Memory B cell (primary cell): ENCODE data around the gene PIGN.

Source experiments
- ATAC-seq: fragments of 150-1000 bp; cut with Tn5 transposase; 2 replicates; pipeline ENCODE4 v1.10.0; 2021; ENCODE audit warnings: low read depth, mild to moderate bottlenecking, moderate library complexity
- DNase-seq, 2 donors: peaks; one replicate each; pipeline ENCODE4 v3.0.0; 2022; ENCODE audit warnings: low spot score in 2 of 2
- H3K27ac Mint-ChIP-seq: one replicate; pipeline ENCODE4 v1.8.0; 2022; ENCODE audit warnings: mild to moderate bottlenecking, moderate library complexity, mixed read lengths
- H3K27me3 Mint-ChIP-seq: one replicate; pipeline ENCODE4 v1.8.0; 2022; ENCODE audit warnings: mixed read lengths
- H3K36me3 Mint-ChIP-seq: one replicate; pipeline ENCODE4 v1.8.0; 2022; ENCODE audit warnings: mild to moderate bottlenecking, mixed read lengths
- H3K4me1 Mint-ChIP-seq: one replicate; pipeline ENCODE4 v1.8.0; 2022; ENCODE audit warnings: mixed read lengths
- H3K4me3 Mint-ChIP-seq: one replicate; pipeline ENCODE4 v1.8.0; 2022; ENCODE audit warnings: mild to moderate bottlenecking, moderate library complexity, mixed read lengths
- H3K9me3 Mint-ChIP-seq: one replicate; pipeline ENCODE4 v1.8.0; 2022; ENCODE audit warnings: mixed read lengths

Gene PIGN

GRCh38 chr18:62018034-62018758 is 168.7 kb downstream of the PIGN start:
- Mint-ChIP-seq H3K9me3 (peaks cover 2% of the 10 kb centered on the region), H3K27me3 (peaks cover 5% of the 10 kb centered on the region), H3K4me1 (no peaks in the 10 kb centered on the region), H3K27ac (no peak overlapping the region), H3K4me3 (no peak overlapping the region), H3K36me3 (no peaks in the 10 kb centered on the region)
- no peak for ATAC-seq
- DNase-seq = no peak

DNA sequence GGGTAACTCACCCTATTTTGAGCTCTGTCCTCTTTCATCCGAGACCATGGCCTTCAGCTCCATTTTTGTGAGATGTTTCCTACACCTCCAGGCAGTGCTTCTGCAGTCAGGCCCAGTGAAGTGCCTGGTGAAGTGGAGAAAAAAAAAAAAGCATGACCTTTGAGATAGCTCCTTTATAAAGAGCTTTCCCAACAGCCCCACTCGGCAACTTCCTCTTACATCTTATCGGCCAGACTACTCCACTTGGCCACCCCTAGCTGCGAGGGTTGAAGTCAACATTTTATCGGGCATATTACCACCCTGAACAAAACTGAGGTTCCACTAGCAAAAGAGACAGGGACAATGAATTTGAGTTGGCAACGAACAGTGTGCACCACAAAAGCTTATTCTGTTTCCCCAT is 169.2 kb downstream of the PIGN start:
- H3K4me1 Mint-ChIP-seq = no peaks in the 10 kb centered on the region
- H3K9me3 Mint-ChIP-seq = peaks cover 2% of the 10 kb centered on the region
- H3K27me3 Mint-ChIP-seq = peaks cover 5% of the 10 kb centered on the region
- ATAC-seq (no peak), DNase-seq (no peak)
- H3K36me3 Mint-ChIP-seq = no peaks in the 10 kb centered on the region
- no peak overlapping the region for H3K4me3 Mint-ChIP-seq
- H3K27ac Mint-ChIP-seq = no peak overlapping the region

GRCh38 chr18:62011416-62011815 is 175.4 kb downstream of the PIGN start:
- Mint-ChIP-seq H3K36me3 (peaks cover 2% of the 10 kb centered on the region), H3K4me3 (no peak overlapping the region), H3K9me3 (peaks cover 4% of the 10 kb centered on the region), H3K27ac (no peak overlapping the region), H3K4me1 (no peaks in the 10 kb centered on the region), H3K27me3 (peaks cover 13% of the 10 kb centered on the region)
- DNase-seq (no peak), ATAC-seq (no peak)

- peaks cover 3% of the 10 kb centered on the region for H3K36me3 Mint-ChIP-seq
- no peak overlapping the region for H3K27ac Mint-ChIP-seq
- peaks cover 13% of the 10 kb centered on the region for H3K27me3 Mint-ChIP-seq
- ATAC-seq (no peak), DNase-seq (no peak)
- H3K4me1 Mint-ChIP-seq = no peaks in the 10 kb centered on the region
- no peak overlapping the region for H3K4me3 Mint-ChIP-seq
- peaks cover 8% of the 10 kb centered on the region for H3K9me3 Mint-ChIP-seq
Observed at GRCh38 chr18:62009521-62009920, 177.3 kb downstream of the PIGN start.

DNA sequence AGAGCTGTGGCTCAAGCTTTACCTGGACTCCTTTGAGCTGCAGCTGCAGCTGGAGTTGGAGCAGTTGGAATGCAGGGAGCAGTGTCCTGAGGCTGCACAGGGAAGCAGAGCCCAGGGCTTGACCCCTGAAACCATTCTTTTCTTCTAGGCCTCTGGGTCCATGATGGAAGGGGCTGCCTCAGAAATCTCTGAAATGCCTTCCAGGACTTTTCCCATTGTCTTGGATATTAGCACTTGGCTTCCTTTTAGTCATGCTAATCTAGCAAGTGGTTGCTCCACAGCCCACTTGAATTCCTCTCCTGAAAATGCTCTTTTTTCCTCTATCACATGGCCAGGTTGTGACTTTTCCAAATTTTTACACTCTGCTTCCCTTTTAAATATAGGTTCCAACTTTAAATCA is 185.5 kb downstream of the PIGN start:
- Mint-ChIP-seq H3K27ac (no peak overlapping the region), H3K27me3 (peaks cover 5% of the 10 kb centered on the region), H3K4me3 (no peak overlapping the region), H3K9me3 (peaks cover 13% of the 10 kb centered on the region), H3K36me3 (peaks cover under 1% of the 10 kb centered on the region), H3K4me1 (no peaks in the 10 kb centered on the region)
- no peak for ATAC-seq
- DNase-seq = no peak

DNA sequence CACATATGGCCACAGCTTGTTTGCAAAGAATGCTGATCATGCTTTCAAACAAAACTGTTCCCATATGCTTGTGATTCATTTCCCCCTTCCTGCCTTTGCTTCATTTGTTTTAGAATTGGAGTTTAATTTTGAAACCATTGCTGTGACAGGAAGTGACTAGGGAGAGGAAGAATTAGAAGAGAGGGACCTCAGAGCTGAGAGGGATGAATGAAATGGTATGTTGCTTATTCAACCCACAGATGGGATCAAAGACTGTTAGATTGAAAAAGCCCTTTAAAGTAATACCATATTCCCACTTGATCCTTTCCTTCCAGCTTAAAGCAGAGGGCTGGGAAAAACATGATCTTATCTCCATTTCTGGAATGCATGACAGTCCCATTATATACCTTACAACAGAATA is 187.9 kb downstream of the PIGN start:
- DNase-seq (no peak), ATAC-seq (no peak)
- Mint-ChIP-seq H3K27me3 (peaks cover 2% of the 10 kb centered on the region), H3K4me3 (no peak overlapping the region), H3K27ac (no peak overlapping the region), H3K4me1 (no peaks in the 10 kb centered on the region), H3K9me3 (peaks cover 8% of the 10 kb centered on the region), H3K36me3 (no peaks in the 10 kb centered on the region)

DNA sequence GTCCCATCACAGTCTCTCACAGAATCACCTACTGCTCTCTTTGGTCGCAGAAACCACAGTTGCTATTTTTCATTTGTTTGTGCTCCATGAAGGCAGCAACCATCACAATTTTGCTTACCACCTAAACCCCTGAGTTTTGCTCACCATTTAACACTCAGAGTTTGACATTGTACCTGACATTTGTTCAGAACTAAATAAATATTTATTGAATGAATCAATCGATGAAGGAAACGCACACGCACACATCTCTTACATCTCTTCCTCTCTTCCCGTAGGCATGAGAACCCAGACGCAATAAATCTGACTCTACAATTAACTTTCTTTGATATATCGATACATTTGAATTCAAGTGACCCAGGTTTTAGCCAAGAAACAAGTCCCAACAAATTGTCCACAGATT is 188.5 kb downstream of the PIGN start:
- DNase-seq = no peak
- H3K36me3 Mint-ChIP-seq = no peaks in the 10 kb centered on the region
- no peaks in the 10 kb centered on the region for H3K4me1 Mint-ChIP-seq
- H3K9me3 Mint-ChIP-seq = peaks cover 8% of the 10 kb centered on the region
- H3K27me3 Mint-ChIP-seq = peaks cover 2% of the 10 kb centered on the region
- no peak overlapping the region for H3K27ac Mint-ChIP-seq
- no peak overlapping the region for H3K4me3 Mint-ChIP-seq
- no peak for ATAC-seq

- no peaks in the 10 kb centered on the region for H3K4me1 Mint-ChIP-seq
- peaks cover 2% of the 10 kb centered on the region for H3K27me3 Mint-ChIP-seq
- no peak for DNase-seq
- peaks cover 7% of the 10 kb centered on the region for H3K9me3 Mint-ChIP-seq
- H3K27ac Mint-ChIP-seq = no peak overlapping the region
- no peaks in the 10 kb centered on the region for H3K36me3 Mint-ChIP-seq
- no peak overlapping the region for H3K4me3 Mint-ChIP-seq
- no peak for ATAC-seq
Observed at GRCh38 chr18:61995618-61996017, 191.2 kb downstream of the PIGN start.

DNA sequence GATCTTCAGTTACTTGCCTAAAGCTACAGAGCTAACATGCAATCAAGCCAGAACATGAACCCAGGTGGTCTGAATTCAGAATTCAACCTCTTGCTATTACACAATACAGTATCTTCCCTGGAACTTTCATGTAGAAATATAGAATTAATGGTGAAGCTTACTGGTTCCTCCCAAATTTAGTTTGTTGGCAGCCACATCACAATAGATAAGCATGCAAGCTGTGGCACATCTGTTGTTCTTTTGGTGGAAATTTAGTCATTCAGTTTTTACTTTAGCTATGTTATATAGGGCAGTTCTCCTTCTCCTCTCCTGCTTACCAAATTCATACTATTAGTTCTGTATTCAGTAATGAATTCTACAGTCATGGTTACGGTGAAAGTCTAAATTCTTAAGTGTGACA is 193.0 kb downstream of the PIGN start:
- Mint-ChIP-seq H3K4me1 (no peaks in the 10 kb centered on the region), H3K36me3 (no peaks in the 10 kb centered on the region), H3K27ac (no peak overlapping the region), H3K9me3 (no peaks in the 10 kb centered on the region), H3K4me3 (no peak overlapping the region), H3K27me3 (peaks cover 2% of the 10 kb centered on the region)
- ATAC-seq = no peak
- DNase-seq = no peak

GRCh38 chr18:61992923-61993322 is 193.9 kb downstream of the PIGN start:
- Mint-ChIP-seq H3K36me3 (no peaks in the 10 kb centered on the region), H3K9me3 (no peaks in the 10 kb centered on the region), H3K4me1 (no peaks in the 10 kb centered on the region), H3K27ac (no peak overlapping the region), H3K27me3 (peaks cover 4% of the 10 kb centered on the region), H3K4me3 (no peak overlapping the region)
- no peak for DNase-seq
- ATAC-seq = no peak

DNA sequence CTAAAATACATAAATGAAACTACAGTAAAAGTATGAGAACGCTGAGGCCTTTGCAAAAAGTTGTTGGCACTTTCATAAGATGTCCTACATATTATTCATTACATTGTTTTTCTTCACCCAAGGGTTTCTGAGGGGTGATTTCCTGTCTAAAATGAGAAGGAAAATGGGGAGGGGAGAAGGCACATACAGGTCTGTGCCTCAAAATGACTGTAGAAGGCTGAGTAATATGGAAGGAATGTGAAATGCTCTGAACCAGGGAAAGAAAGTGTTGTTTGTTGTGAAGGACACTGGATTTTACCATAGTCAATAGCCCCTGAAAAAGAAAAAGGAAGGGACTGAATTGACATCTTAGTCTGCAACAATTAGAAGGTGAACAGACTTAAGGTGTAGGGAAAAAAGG is 194.6 kb downstream of the PIGN start:
- Mint-ChIP-seq H3K36me3 (no peaks in the 10 kb centered on the region), H3K4me3 (no peak overlapping the region), H3K27me3 (peaks cover 4% of the 10 kb centered on the region), H3K9me3 (no peaks in the 10 kb centered on the region), H3K27ac (no peak overlapping the region), H3K4me1 (no peaks in the 10 kb centered on the region)
- DNase-seq = no peak
- no peak for ATAC-seq

GRCh38 chr18:61991836-61992235 is 195.0 kb downstream of the PIGN start:
- Mint-ChIP-seq H3K27ac (no peak overlapping the region), H3K36me3 (no peaks in the 10 kb centered on the region), H3K4me1 (no peaks in the 10 kb centered on the region), H3K27me3 (peaks cover 6% of the 10 kb centered on the region), H3K4me3 (no peak overlapping the region), H3K9me3 (no peaks in the 10 kb centered on the region)
- ATAC-seq (no peak), DNase-seq (no peak)

DNA sequence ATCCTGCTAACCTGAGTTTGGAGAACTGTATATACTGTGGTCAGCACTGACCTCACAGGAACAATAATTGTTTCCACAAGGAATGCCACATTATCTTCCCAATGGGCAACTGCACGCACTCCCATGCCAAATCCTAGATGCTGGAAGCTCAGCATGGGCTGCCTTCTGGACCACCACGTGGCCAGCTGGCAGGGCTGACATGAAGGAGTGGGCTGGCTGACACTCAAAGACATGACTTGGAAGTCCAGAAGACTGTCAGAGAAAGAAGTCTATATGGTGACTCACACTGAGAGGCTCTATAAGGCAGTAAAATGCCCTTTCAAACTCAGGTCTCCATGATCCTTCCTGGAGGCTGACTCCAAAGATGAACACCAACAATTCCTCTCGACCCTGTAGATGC is 195.7 kb downstream of the PIGN start:
- no peak overlapping the region for H3K4me3 Mint-ChIP-seq
- no peaks in the 10 kb centered on the region for H3K4me1 Mint-ChIP-seq
- H3K9me3 Mint-ChIP-seq = no peaks in the 10 kb centered on the region
- ATAC-seq (no peak), DNase-seq (no peak)
- H3K36me3 Mint-ChIP-seq = no peaks in the 10 kb centered on the region
- no peak overlapping the region for H3K27ac Mint-ChIP-seq
- H3K27me3 Mint-ChIP-seq = peaks cover 8% of the 10 kb centered on the region
